ENCODE measurements around the gene URAD. TPM values are rescaled to one million over a fixed set of nuclear protein-coding genes. Genes with fewer than 3 reads are reported as not detected.

The URAD gene
- total RNA-seq, 1 experiment from 2014 or later = not detected

GRCh38 chr13:27962128-27962841 is 26.2 kb downstream of the URAD start:
- Mint-ChIP-seq H3K36me3 (ENCODE audit: insufficient read depth, unreplicated experiment) (peaks cover 4% of the 10 kb centered on the region), H3K27me3 (ENCODE audit: unreplicated experiment) (peaks cover 17% of the 10 kb centered on the region), H3K4me3 (ENCODE audit: low read depth, unreplicated experiment) (peak overlapping the region; percentile 66), H3K27ac (ENCODE audit: unreplicated experiment) (peak overlapping the region; percentile 29), H3K4me1 (ENCODE audit: low read depth, unreplicated experiment) (peaks cover 10% of the 10 kb centered on the region), H3K9me3 (ENCODE audit: low read depth, unreplicated experiment) (no peaks in the 10 kb centered on the region)
- intact Hi-C loops (cut with micrococcal nuclease; ENCODE audit: unreplicated experiment) = no loop called here
- CTCF ChIA-PET = interaction anchor here (0.7 to 1.5 kb wide), 3 partner anchors 47 to 343 kb away, joined by 3 read pairs; no protein-coding TSS in a partner anchor
- BruUV-seq (replicated peaks) = no TSS peak
- DNase-seq = no peak
- TF ChIP-seq CTCF (IDR thresholded peaks at IDR 0.05; ENCODE audit: unreplicated experiment) = no peak

GRCh38 chr13:27961227-27962085 is 27.0 kb downstream of the URAD start:
- DNase-seq = no peak
- peak overlapping the region; percentile 29 for H3K27ac Mint-ChIP-seq (ENCODE audit: unreplicated experiment)
- H3K27me3 Mint-ChIP-seq (ENCODE audit: unreplicated experiment) = peaks cover 10% of the 10 kb centered on the region
- H3K4me1 Mint-ChIP-seq (ENCODE audit: low read depth, unreplicated experiment) = peaks cover 9% of the 10 kb centered on the region
- H3K4me3 Mint-ChIP-seq (ENCODE audit: low read depth, unreplicated experiment) = peak overlapping the region; percentile 66
- TF ChIP-seq CTCF (IDR thresholded peaks at IDR 0.05; ENCODE audit: unreplicated experiment) = no peak
- no TSS peak for BruUV-seq (replicated peaks)
- intact Hi-C loops (cut with micrococcal nuclease; ENCODE audit: unreplicated experiment) = no loop called here
- peaks cover 4% of the 10 kb centered on the region for H3K36me3 Mint-ChIP-seq (ENCODE audit: insufficient read depth, unreplicated experiment)
- no peaks in the 10 kb centered on the region for H3K9me3 Mint-ChIP-seq (ENCODE audit: low read depth, unreplicated experiment)
- CTCF ChIA-PET = interaction anchor here (0.7 to 1.7 kb wide), 6 partner anchors 8 to 342 kb away, joined by 3 to 5 read pairs (median 3); partner anchors contain the start of gene CDX2

GRCh38 chr13:27960362-27961226 is 27.9 kb downstream of the URAD start:
- CTCF ChIA-PET = interaction anchor here (1.0 to 1.7 kb wide), 6 partner anchors 9 to 135 kb away, joined by 3 to 5 read pairs (median 3); partner anchors contain the start of gene CDX2
- Mint-ChIP-seq H3K9me3 (ENCODE audit: low read depth, unreplicated experiment) (no peaks in the 10 kb centered on the region), H3K27me3 (ENCODE audit: unreplicated experiment) (peaks cover 1% of the 10 kb centered on the region), H3K27ac (ENCODE audit: unreplicated experiment) (no peak overlapping the region), H3K4me3 (ENCODE audit: low read depth, unreplicated experiment) (peak overlapping the region; percentile 66), H3K36me3 (ENCODE audit: insufficient read depth, unreplicated experiment) (peaks cover 4% of the 10 kb centered on the region), H3K4me1 (ENCODE audit: low read depth, unreplicated experiment) (peaks cover 9% of the 10 kb centered on the region)
- peak; percentile 80 for DNase-seq
- intact Hi-C loops (cut with micrococcal nuclease; ENCODE audit: unreplicated experiment) = no loop called here
- peak; percentile 47 for TF ChIP-seq CTCF (IDR thresholded peaks at IDR 0.05; ENCODE audit: unreplicated experiment)
- no TSS peak for BruUV-seq (replicated peaks)

GRCh38 chr13:27959976-27960361 is 28.5 kb downstream of the URAD start:
- Mint-ChIP-seq H3K4me1 (ENCODE audit: low read depth, unreplicated experiment) (peaks cover 9% of the 10 kb centered on the region), H3K27ac (ENCODE audit: unreplicated experiment) (no peak overlapping the region), H3K4me3 (ENCODE audit: low read depth, unreplicated experiment) (peak overlapping the region; percentile 66), H3K9me3 (ENCODE audit: low read depth, unreplicated experiment) (no peaks in the 10 kb centered on the region), H3K36me3 (ENCODE audit: insufficient read depth, unreplicated experiment) (peaks cover 4% of the 10 kb centered on the region), H3K27me3 (ENCODE audit: unreplicated experiment) (no peaks in the 10 kb centered on the region)
- no peak for DNase-seq
- TF ChIP-seq CTCF (IDR thresholded peaks at IDR 0.05; ENCODE audit: unreplicated experiment) = no peak
- CTCF ChIA-PET = interaction anchor here (1.0 to 1.7 kb wide), 5 partner anchors 9 to 134 kb away, joined by 3 to 5 read pairs (median 3); partner anchors contain the start of gene CDX2
- no TSS peak for BruUV-seq (replicated peaks)
- intact Hi-C loops (cut with micrococcal nuclease; ENCODE audit: unreplicated experiment) = no loop called here

All from Calu3 (cell line).